NCI-H345 treated with DMSO at 0.1 percent for 48 hours (cell line): ENCODE data around the gene NR0B1.

Experiments
- DNase-seq: peaks from one replicate; lab custom pipeline; 2025; ENCODE audit not compliant: unreplicated experiment; lab: John Stamatoyannopoulos, UW

The NR0B1 gene

DNA sequence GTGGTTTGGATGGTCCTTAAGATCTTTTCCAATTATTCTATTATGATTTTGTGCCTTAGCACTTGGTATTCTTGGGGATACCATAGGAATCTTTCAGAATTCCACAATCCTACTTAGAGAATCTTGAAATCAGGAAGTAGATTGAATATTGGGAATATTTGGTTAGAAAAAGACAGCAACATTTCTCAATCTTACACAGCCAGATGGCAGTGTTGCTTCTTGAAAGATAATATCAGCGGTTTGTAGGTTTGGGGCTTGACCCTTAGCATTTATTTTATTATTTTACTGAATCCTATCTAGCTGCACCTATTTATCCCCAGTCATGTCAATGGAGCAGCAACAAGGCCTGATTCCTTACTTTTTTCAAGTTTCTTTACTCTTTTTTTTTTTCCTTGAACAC is 33.7 kb downstream of the NR0B1 start:
- no peak for DNase-seq

- no peak for DNase-seq
Observed at GRCh38 chrX:30270639-30271038, 38.6 kb downstream of the NR0B1 start.

GRCh38 chrX:30262763-30263162 is 46.4 kb downstream of the NR0B1 start:
- DNase-seq = no peak

DNA sequence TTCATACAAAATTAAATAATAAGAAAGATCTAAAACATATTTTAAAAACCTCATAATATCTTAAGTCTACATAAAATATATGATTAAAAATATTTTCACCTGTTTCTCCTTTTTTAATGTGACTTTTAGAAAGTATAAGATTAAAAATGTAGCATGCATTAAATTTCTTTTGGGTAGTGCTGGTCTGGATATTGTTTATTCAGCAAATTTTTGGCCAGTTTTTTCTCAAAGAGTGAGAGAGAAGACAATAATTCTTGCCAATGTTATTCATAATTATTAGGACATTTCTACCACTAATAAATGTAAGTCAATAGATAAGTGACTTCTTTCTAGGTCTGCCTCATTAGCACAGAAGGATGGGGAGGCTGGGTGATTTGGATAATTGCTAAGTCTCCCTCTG is 48.2 kb downstream of the NR0B1 start:
- DNase-seq = no peak

- no peak for DNase-seq
Observed at GRCh38 chrX:30259927-30260326, 49.3 kb downstream of the NR0B1 start.
